HEK293T (cell line): ENCODE results near the gene AMZ1.

ENCODE experiments used
- BHLHE40 ChIP-seq: fragments of 450-650 bp; IDR thresholded peaks from 2 replicates; pipeline ENCODE4 v1.6.1; 2016; ENCODE audit warnings: mild to moderate bottlenecking, moderate library complexity, borderline replicate concordance
- FOXA1 ChIP-seq: fragments of 450-650 bp; IDR thresholded peaks from 2 replicates; pipeline ENCODE4 v1.6.1; 2016; ENCODE audit warnings: mild to moderate bottlenecking

DNA sequence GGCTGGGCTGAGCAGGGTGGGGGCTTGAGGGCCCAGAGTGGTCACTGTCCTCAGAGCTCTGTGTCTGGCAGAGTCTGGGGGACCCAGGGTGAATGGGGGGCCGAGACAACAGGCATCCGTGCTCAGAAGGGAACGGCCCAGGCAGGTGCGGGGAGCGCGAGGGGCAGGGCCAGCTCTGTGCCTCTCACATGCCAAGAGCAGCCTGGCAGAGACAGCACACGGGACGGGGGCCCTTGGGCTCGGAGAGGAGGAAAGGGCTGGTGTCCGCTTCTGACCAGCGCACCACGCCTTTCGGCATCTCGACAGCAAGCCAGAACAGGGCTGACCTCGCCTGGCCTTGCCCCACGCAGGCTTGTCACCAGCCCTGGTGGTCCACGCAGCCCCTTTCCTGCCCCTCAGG lies 13.4 kb downstream of the AMZ1 start:
- TF ChIP-seq BHLHE40 = no peak
- no peak for TF ChIP-seq FOXA1
